GM19455 (cell line): ENCODE data around the gene XPR1.

Source experiments
- ATAC-seq: cut with Tn5 transposase; IDR thresholded peaks from one replicate; pipeline ENCODE4 v1.9.1; 2021; ENCODE audit not compliant: unreplicated experiment

The XPR1 gene

GRCh38 chr1:180881806-180882509 is 250.1 kb downstream of the XPR1 start:
- ATAC-seq: no peak

GRCh38 chr1:180884588-180885300 is 252.9 kb downstream of the XPR1 start:
- ATAC-seq: no peak

- no peak for ATAC-seq
Measured at GRCh38 chr1:180886338-180886737, 254.5 kb downstream of the XPR1 start.

- no peak for ATAC-seq
Measured at GRCh38 chr1:180887841-180888240, 256.0 kb downstream of the XPR1 start.

DNA sequence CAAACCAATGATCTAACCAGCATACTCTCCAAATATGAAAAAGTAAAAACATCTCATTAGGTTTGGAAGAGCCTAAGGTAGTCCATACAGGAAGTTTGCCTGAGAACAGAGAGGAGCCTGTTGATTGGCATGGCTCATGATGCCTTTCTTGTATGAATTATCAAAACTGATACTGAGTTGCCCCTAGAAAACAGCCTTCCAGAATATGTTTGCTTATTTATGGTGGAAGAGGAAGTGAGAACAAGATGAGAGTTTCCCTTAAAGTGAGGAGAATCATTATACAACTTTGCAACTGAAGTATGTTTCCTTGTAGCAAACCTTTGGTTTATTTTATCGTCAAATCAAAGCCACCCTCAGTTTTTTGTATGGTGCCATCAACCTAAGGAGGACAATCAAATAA is 257.0 kb downstream of the XPR1 start:
- ATAC-seq: no peak

DNA sequence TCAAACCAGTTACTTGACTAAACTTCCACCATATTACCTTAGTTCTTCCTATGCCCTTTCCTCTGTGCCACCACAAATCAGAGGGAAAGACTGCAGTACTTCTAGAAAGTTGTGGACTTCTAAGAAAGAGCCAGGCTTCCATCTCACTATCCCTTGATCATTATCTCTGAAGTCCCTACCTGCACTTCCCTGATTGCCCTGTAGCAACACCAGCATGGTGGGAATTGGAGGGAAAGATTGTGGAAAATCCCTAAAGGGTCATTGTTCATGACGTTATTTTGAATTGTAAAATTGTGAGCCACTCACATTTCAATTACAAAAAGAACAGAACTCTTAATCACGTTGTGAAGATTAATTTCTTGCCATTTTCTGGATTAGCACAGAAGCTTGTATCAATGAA is 257.5 kb downstream of the XPR1 start:
- no peak for ATAC-seq

DNA sequence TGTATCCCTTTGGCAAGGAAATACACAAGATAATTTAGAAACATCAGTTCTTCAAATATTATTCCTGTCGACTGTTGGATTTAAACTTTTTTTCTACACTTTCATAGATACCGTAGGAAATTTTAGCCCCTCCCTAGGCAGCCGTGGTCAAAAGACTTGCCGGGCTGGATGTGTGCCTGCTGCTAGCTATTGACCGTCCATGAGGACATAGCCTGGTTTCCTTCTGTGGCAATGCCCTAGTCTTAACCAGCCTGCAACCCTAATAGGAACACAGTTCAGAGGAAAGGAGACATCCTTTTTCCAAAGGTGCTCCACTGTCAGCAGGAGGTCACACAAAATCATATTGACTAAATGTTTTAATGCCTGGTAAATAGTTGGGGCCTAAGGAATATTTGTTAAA is 260.4 kb downstream of the XPR1 start:
- no peak for ATAC-seq

GRCh38 chr1:180892675-180893074 is 260.9 kb downstream of the XPR1 start:
- ATAC-seq: no peak

DNA sequence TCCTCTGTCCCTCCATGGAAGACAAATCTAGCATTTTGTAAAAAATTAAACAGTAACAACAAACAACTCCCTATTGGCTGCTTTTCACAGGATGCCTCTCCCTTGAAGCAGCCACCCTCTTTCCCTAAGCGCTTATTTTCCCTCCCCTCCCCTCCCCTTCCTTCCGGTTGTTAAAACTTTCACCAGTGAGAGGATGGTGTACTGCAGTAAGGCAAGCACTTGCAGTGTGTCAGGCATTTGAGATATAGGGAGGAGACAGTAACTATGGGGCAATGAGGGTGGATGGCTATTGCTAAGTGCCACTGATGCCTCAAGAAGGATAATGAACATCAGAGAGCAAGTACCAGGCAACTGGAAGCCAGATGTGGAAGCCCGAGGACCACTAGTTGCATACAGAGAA is 261.8 kb downstream of the XPR1 start:
- no peak for ATAC-seq

DNA sequence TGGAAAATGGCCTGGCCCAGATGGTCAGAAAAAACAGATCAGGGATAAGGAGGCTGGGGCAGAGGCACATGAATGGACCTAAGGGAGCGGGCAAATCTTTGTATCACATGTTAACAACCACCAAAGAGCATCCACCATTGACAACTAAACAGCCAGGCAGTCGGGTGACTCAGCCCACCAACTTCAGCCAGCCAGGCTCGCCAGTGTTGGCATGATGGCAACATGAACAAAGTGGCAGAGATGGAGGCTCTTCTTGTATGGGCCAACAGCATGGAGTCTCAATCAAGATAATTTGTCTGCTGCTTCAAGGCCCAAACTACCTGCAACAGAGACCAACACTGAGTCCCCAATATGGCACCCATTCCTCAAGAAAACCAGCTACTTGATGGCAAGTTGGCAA is 264.3 kb downstream of the XPR1 start:
- ATAC-seq: no peak

DNA sequence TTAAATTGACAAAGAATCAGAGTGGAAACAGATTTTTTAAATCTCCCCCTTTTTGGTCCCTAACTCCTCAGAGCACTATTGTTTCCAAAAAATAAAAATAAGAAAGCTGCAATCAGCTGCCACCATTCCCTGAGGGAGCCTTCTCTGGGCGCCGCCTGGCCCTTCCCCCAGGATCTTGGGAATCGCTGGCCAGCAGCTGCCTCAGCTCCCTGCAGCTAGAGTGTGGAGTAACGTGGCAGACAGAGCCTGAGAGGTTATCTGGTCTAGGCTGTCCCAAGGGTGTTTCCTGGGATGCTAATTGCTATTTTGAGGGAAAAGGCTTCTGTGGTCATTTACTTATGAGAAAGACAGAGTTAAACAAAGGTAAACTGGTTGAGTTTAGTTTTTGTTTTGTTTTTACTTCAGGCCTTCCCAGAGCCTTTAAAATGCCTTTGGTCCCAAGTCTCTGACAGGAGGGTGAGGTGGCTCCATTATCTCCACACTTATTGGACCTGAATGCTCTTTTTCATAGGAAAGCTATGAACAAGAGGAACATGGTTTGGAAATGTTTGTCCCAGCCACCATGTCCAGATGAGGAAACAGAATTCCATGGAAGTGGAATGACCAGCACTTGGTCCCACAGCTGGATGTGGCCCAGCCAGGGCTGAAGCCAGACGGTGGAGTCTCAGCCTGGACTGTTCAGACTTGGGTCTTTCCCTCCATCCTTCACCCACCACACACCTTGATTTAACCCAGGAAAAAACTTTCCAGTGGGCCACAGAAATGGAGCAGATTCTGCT is 266.8 kb downstream of the XPR1 start:
- no peak for ATAC-seq

- ATAC-seq: no peak
Measured at GRCh38 chr1:180899262-180899661, 267.4 kb downstream of the XPR1 start.

- ATAC-seq: no peak
Measured at GRCh38 chr1:180901076-180901990, 269.5 kb downstream of the XPR1 start.

GRCh38 chr1:180902541-180902940 is 270.7 kb downstream of the XPR1 start:
- no peak for ATAC-seq

- no peak for ATAC-seq
Measured at GRCh38 chr1:180905927-180906326, 274.1 kb downstream of the XPR1 start.

DNA sequence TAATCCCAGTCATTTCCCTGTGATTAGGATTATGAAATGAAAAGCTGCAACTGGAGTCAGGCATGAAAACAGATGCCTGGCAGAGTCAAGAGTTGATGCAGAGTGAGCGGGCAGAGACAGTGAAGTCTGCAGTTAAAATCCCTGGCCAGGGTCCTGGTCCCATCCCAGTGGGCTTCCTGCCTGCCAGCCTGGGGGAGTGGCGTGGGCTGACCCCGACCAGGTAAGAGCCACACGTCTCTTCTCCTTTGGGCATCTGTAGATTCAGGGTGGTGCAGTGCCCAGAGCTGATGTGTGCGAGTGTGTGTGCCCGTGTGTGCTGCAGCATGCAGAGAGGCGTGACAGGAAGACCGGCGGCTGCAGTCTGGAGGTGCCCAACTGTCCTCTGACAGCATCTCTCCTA is 274.7 kb downstream of the XPR1 start:
- ATAC-seq: no peak

DNA sequence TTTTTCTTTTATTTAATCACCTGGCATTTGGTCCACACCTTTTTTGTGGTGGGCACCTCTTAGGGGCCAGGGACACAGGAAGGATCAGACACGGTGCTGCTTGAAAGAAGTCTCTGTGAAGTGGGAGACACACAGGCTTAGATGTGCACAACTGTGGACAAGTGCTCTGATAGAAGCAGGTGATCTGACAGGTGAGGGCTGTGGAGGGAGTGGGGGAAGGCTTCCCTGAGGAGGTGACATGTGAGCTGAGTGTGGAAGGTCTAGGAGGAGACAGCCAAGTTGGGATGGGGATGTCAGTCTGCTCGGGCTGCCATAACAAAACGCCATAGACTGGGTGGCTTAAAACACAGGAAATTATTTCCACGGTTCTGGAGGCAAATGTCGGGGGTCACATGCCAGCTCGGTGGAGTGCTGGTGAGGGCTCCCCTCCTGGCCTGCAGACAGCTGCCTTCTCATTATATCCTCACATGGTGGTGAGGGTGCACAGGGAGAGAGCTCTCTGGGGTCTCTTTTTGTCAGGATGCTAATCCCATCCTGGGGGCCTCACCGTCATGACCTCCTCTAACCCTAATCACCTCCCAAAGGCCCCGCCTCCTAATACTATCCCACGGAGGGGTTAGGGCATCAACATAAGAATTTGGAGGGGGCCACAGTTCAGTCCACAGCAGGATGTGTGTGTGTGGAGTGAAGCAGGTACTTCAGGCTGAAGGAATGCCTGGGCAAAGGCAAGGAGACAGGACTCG is 275.7 kb downstream of the XPR1 start:
- ATAC-seq: no peak

GRCh38 chr1:180908074-180908765 is 276.4 kb downstream of the XPR1 start:
- no peak for ATAC-seq

DNA sequence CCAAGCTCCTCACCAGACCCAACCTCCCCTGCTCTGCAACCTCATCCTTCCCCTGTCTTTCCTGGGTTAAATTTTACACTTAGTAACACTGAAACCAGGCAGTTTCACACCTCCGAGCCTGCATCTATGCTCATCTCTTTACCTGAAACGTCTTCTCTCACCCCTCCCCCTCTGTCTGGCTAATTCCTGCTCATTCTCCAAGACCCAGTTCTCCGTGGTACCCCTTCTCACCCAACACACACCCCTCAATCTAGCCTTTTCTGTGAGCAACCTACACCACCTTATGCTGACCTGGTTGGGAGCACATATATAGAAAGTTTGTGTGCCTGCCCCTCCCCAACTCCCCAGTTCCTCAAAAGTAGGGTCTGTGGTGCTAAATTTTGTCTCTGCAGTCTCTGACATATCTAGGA is 277.2 kb downstream of the XPR1 start:
- no peak for ATAC-seq
